HG03025 (cell line): ENCODE measurements around the gene FOXP1.

ENCODE experiments used
- ATAC-seq: cut with Tn5 transposase; IDR thresholded peaks from one replicate; pipeline ENCODE4 v1.9.1; 2021; ENCODE audit warnings: mild to moderate bottlenecking, moderate library complexity; ENCODE audit not compliant: unreplicated experiment, low FRiP score

The FOXP1 gene

DNA sequence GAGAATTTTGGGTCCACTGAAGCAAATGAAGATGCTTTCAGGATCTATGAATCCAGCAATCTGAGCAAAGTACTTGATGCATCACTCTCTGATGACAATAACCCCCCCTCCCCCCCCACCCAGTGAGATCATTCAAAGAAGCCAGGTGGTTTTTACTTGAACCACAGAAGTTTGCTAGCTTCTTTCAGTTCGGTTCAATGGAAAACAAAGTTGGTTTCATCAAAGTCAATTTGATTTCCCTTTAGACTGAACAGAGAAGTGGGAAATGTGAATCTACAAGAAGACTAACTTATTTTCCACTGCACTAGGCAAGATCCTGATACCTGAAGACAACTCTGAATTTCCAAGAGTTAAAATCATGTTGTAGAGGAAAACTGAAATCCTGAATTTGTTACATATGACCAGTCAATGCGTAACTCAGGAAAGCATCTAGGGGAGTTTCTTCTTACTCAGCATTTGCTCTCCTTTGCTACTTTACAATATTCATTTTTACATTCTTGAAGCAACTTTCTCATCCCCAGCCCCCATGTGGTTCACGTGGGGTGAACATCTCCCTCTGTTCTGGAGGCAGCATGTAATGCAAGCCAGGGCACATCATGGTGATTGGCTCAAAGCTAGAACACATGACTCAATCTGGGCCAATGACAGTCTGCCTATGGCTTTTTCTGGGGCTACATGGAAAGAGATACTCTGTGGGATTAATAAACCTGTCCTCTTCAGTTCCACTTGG is 572.6 kb downstream of the FOXP1 start:
- ATAC-seq, result no peak

GRCh38 chr3:71008350-71008935 is 575.1 kb downstream of the FOXP1 start:
- no peak for ATAC-seq

GRCh38 chr3:71006810-71007785 is 576.4 kb downstream of the FOXP1 start:
- no peak for ATAC-seq

- ATAC-seq, result no peak
Measured at GRCh38 chr3:71005702-71006321, 577.7 kb downstream of the FOXP1 start.

GRCh38 chr3:71003511-71003910 is 580.0 kb downstream of the FOXP1 start:
- no peak for ATAC-seq

- no peak for ATAC-seq
Measured at GRCh38 chr3:71002298-71002697, 581.2 kb downstream of the FOXP1 start.

DNA sequence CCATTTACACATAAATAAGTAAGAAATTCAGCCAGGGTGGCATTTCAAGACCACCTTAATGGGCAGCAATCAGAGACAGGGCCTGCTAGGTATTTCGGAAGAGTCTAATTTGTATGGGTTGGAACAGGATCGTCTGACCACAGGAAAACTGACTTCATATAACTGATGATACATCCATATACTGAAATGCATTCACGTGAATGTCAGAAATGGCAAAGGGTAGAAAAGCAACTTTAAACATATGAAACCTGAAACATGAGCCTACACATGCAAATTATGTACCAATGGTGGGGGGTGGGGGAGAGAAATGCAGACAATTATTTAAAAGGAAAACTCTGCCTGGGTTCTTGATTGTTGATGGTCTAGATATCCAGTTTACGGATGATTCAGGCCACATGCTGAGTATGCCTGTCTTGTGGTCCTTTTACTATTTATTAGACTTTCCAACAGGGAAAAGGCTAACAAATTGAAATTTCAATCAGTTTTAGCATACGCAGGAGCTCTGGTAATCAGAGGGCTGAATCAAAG is 582.2 kb downstream of the FOXP1 start:
- ATAC-seq, result no peak

DNA sequence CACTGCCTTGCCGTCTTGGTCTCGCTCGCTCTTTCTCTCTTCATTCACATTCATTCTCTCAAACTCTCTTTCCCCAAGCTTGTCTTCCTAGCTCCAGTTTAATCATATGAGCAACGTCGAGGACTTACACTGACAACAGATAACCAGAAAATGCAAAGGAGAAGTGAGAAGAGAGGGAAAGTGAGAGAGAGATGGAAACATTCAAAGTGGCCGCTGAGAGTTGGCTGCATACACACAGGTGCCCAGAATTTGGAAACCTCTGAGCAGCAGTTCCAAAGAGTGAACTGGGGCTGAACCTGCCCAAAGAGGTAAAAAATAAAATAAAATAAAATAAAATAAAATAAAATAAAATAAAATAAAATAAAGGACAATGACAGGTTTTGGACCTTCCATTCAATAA is 583.0 kb downstream of the FOXP1 start:
- ATAC-seq, result no peak

GRCh38 chr3:70999730-71000129 is 583.8 kb downstream of the FOXP1 start:
- no peak for ATAC-seq

DNA sequence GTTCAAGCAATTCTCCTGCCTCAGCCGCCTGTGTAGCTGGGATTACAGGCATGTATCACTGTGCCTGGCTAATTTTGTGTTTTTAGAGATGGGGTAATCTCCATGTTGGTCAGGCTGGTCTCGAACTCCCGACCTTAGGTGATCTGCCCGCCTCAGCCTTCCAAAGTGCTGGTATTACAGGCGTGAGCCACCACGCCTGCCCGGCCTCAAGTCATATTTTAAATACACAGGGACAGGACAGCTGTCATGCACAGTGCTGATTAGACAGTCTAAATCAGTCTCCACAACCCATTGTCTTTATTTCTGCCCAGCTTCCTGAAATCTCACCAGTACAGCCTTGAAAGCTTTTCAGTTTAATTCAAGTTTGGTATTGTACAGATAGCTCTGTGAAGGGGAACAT is 587.4 kb downstream of the FOXP1 start:
- no peak for ATAC-seq

DNA sequence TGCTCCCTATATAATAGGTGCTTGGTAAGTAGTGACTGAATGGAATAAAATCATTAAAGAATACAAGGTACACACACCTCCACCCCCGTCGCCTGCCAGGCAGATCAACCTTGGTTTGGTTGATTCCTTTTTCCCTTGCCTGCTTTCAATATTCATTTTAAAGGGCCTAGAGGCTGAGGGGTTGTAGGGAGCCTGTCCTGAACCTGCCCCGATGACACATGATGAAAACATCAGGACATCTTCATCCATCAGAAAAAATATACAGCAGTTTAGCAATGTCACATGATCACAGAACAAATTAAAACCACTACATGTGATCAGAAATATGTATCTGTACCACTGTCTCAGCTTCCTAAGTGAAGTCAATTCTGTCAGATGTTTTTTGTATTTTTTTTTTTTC is 588.9 kb downstream of the FOXP1 start:
- ATAC-seq, result no peak

DNA sequence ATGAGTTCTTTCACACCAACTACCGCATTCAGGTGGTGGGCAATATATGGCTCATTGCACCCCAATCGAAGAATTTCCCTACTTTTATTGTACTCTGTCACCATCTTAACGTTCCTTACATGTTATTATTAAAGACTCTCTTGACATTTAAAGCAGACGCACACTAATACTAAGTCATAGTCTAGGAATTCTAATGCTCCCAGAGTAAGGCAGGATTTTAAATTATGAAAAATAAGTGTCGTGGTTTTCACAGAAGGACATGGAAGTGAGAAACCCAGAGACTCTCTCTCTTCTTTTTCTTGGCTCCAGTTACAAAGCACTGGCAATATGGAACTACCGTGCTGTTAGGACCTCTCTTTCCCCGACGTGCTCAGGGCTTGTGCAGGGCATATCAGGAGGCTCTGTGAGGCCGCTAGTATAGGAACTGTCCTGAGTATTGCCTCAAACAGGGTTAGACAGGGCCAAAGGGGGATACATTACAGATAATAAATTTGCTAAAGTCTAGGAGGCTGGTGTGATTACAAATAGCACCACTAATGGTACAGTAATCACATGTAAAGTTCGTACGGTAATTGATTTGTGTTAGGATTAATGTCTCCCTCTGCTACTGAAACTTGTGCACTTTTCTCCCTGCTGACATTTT is 590.8 kb downstream of the FOXP1 start:
- ATAC-seq, result no peak

- no peak for ATAC-seq
Measured at GRCh38 chr3:70992131-70992530, 591.4 kb downstream of the FOXP1 start.

GRCh38 chr3:70990723-70991122 is 592.8 kb downstream of the FOXP1 start:
- no peak for ATAC-seq

DNA sequence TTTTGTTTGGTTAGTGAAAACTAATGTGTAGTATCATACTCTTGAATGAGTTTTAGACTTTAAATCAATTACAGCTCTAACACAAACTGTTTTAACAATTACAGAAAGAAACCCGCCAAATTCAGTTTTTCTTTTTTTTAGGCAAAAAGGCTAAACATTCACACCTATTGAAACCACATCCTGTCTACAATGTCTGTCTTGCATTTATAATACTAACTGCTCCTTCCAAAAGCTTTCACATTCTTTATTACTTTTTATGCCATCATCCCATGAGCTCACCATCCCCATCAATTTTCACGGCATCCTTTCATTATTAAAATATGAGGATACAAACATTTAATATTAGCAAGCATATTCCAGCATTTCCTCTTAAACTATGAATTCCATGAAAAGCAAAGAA is 593.3 kb downstream of the FOXP1 start:
- ATAC-seq, result no peak

GRCh38 chr3:70989174-70989573 is 594.4 kb downstream of the FOXP1 start:
- no peak for ATAC-seq

DNA sequence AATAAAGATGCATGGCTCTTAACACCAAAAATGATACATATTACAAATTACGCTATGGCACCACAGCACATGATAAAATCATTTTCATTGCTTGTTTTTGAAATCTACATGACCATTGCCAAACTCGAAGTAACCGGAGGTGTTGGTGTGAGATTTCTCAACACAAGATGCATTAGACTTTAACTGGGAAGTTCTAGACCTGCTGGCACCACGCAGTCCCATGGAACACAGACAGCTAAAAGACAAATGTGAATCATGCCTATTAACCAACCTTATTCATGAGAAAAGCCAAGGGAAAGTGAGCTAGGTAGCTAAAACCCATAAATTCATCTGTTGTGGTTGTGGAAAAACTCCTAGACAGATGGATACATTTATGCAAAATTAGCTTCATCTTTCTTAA is 595.4 kb downstream of the FOXP1 start:
- ATAC-seq, result no peak

- no peak for ATAC-seq
Measured at GRCh38 chr3:70985572-70985971, 598.0 kb downstream of the FOXP1 start.

DNA sequence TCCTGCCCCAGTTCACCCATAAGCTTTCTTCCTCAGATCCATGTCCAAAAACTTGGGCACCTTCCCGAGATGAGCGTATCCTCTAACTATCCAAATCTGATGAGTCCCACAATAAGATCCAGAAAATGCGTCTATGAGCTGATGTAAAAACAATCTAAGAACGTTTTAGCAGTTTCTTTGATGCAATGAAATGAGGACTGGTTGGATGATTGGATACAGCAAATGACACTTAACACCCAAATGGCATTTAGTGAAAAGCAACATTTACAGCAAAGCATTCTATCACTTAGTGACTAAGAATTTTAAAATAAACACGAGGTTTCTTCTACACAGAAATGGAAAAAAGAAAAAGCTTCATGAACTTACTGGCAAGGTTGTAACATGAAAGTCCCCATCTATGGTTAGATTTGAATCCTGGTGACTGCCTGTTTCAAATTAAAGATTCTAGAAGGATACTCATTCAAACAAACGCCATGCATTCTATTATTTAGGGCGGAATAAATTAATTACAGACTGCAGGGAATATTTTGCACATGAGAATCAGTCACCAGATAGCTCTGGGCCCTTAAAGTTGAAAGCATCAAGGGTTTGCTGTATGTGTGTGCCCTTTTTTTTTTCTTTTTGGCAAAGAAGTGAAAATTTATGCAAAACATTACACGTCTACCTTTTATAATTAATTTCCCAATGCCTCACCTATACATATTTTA is 598.6 kb downstream of the FOXP1 start:
- ATAC-seq, result no peak
